ENCODE measurements around the gene ROBO1.
"Not testable (repeated sequence)": the region's sequence is repeated elsewhere in the genome, so short reads cannot be mapped to it uniquely, and the experiment has no call there.

Gene ROBO1

GRCh38 chr3:79767905-79768267 lies at the start of gene ROBO1:
TSS of gene ROBO1 (minus strand) at chr3:79767998.
- Mint-ChIP-seq H3K4me3 (no peak within 1 kb of the TSS), H3K27ac (no peak within 1 kb of the TSS), H3K36me3 (ENCODE audit: low read depth) (no peaks in the 10 kb centered on the region), H3K9me3 (no peaks in the 10 kb centered on the region), H3K4me1 (ENCODE audit: low read depth) (no peaks in the 10 kb centered on the region), H3K27me3 (peaks cover 11% of the 10 kb centered on the region)
- DNase-seq = no peak

- no peak overlapping the region for H3K4me3 Mint-ChIP-seq
- peaks cover 32% of the 10 kb centered on the region for H3K9me3 Mint-ChIP-seq
- H3K27me3 Mint-ChIP-seq = no peaks in the 10 kb centered on the region
- no peak overlapping the region for H3K27ac Mint-ChIP-seq
- DNase-seq = no peak
- no peaks in the 10 kb centered on the region for H3K4me1 Mint-ChIP-seq (ENCODE audit: low read depth)
- no peaks in the 10 kb centered on the region for H3K36me3 Mint-ChIP-seq (ENCODE audit: low read depth)
Measured at GRCh38 chr3:79817224-79817623, 49.4 kb upstream of the ROBO1 start.

GRCh38 chr3:79815478-79815877 lies 47.7 kb upstream of the ROBO1 start:
- no peak for DNase-seq
- Mint-ChIP-seq H3K9me3 (peaks cover 32% of the 10 kb centered on the region), H3K4me1 (ENCODE audit: low read depth) (no peaks in the 10 kb centered on the region), H3K4me3 (no peak overlapping the region), H3K27ac (no peak overlapping the region), H3K27me3 (no peaks in the 10 kb centered on the region), H3K36me3 (ENCODE audit: low read depth) (no peaks in the 10 kb centered on the region)

- H3K27me3 Mint-ChIP-seq = no peaks in the 10 kb centered on the region
- no peak overlapping the region for H3K4me3 Mint-ChIP-seq
- H3K9me3 Mint-ChIP-seq = peaks cover 16% of the 10 kb centered on the region
- DNase-seq = no peak
- H3K4me1 Mint-ChIP-seq (ENCODE audit: low read depth) = no peaks in the 10 kb centered on the region
- no peak overlapping the region for H3K27ac Mint-ChIP-seq
- no peaks in the 10 kb centered on the region for H3K36me3 Mint-ChIP-seq (ENCODE audit: low read depth)
Measured at GRCh38 chr3:79810581-79810980, 42.8 kb upstream of the ROBO1 start.

- no peak for DNase-seq
- Mint-ChIP-seq H3K27me3 (no peaks in the 10 kb centered on the region), H3K4me1 (ENCODE audit: low read depth) (no peaks in the 10 kb centered on the region), H3K9me3 (peaks cover 11% of the 10 kb centered on the region), H3K27ac (no peak overlapping the region), H3K4me3 (no peak overlapping the region), H3K36me3 (ENCODE audit: low read depth) (no peaks in the 10 kb centered on the region)
Measured at GRCh38 chr3:79810092-79810491, 42.3 kb upstream of the ROBO1 start.

- peaks cover 7% of the 10 kb centered on the region for H3K9me3 Mint-ChIP-seq
Measured at GRCh38 chr3:79809106-79809505, 41.3 kb upstream of the ROBO1 start.

GRCh38 chr3:79808515-79808914 lies 40.7 kb upstream of the ROBO1 start:
- no peaks in the 10 kb centered on the region for H3K36me3 Mint-ChIP-seq (ENCODE audit: low read depth)
- H3K9me3 Mint-ChIP-seq = peaks cover 5% of the 10 kb centered on the region
- DNase-seq = no peak
- no peak overlapping the region for H3K27ac Mint-ChIP-seq
- no peaks in the 10 kb centered on the region for H3K27me3 Mint-ChIP-seq
- no peak overlapping the region for H3K4me3 Mint-ChIP-seq
- H3K4me1 Mint-ChIP-seq (ENCODE audit: low read depth) = no peaks in the 10 kb centered on the region

More at GRCh38 chr3:79809106-79809505, 41.3 kb upstream of the ROBO1 start:
- no peak for DNase-seq
- Mint-ChIP-seq H3K36me3 (ENCODE audit: low read depth) (no peaks in the 10 kb centered on the region), H3K27me3 (no peaks in the 10 kb centered on the region), H3K4me3 (no peak overlapping the region), H3K4me1 (ENCODE audit: low read depth) (no peaks in the 10 kb centered on the region), H3K27ac (no peak overlapping the region)

GRCh38 chr3:79790177-79790576 lies 22.4 kb upstream of the ROBO1 start:
- H3K4me3 Mint-ChIP-seq; DNase-seq; H3K4me1 Mint-ChIP-seq (ENCODE audit: low read depth); H3K36me3 Mint-ChIP-seq (ENCODE audit: low read depth); H3K27me3 Mint-ChIP-seq; H3K27ac Mint-ChIP-seq: not testable (repeated sequence)
- peaks cover 11% of the 10 kb centered on the region for H3K9me3 Mint-ChIP-seq

- Mint-ChIP-seq H3K27ac (no peak overlapping the region), H3K4me3 (no peak overlapping the region), H3K9me3 (peaks cover 13% of the 10 kb centered on the region), H3K36me3 (ENCODE audit: low read depth) (no peaks in the 10 kb centered on the region), H3K27me3 (no peaks in the 10 kb centered on the region), H3K4me1 (ENCODE audit: low read depth) (no peaks in the 10 kb centered on the region)
- no peak for DNase-seq
Measured at GRCh38 chr3:79773291-79773690, 5.5 kb upstream of the ROBO1 start.

- no peaks in the 10 kb centered on the region for H3K4me1 Mint-ChIP-seq (ENCODE audit: low read depth)
- H3K9me3 Mint-ChIP-seq = peaks cover 4% of the 10 kb centered on the region
- no peak overlapping the region for H3K4me3 Mint-ChIP-seq
- H3K27ac Mint-ChIP-seq = no peak overlapping the region
- peaks cover 11% of the 10 kb centered on the region for H3K27me3 Mint-ChIP-seq
- DNase-seq = no peak
- H3K36me3 Mint-ChIP-seq (ENCODE audit: low read depth) = no peaks in the 10 kb centered on the region
Measured at GRCh38 chr3:79769229-79769628, 1.4 kb upstream of the ROBO1 start.

GRCh38 chr3:79767194-79767904 lies 449 bp downstream of the ROBO1 start:
- Mint-ChIP-seq H3K4me1 (ENCODE audit: low read depth) (no peaks in the 10 kb centered on the region), H3K4me3 (no peak overlapping the region), H3K27me3 (peaks cover 11% of the 10 kb centered on the region), H3K36me3 (ENCODE audit: low read depth) (no peaks in the 10 kb centered on the region), H3K9me3 (no peaks in the 10 kb centered on the region), H3K27ac (no peak overlapping the region)
- no peak for DNase-seq

GRCh38 chr3:79766496-79767193 lies 1.2 kb downstream of the ROBO1 start:
- Mint-ChIP-seq H3K9me3 (no peaks in the 10 kb centered on the region), H3K27me3 (peaks cover 11% of the 10 kb centered on the region), H3K27ac (no peak overlapping the region), H3K4me1 (ENCODE audit: low read depth) (no peaks in the 10 kb centered on the region), H3K36me3 (ENCODE audit: low read depth) (no peaks in the 10 kb centered on the region), H3K4me3 (no peak overlapping the region)
- no peak for DNase-seq

GRCh38 chr3:79765911-79766310 lies 1.9 kb downstream of the ROBO1 start:
- no peaks in the 10 kb centered on the region for H3K36me3 Mint-ChIP-seq (ENCODE audit: low read depth)
- H3K4me1 Mint-ChIP-seq (ENCODE audit: low read depth) = no peaks in the 10 kb centered on the region
- H3K27me3 Mint-ChIP-seq = peaks cover 11% of the 10 kb centered on the region
- DNase-seq = no peak
- H3K4me3 Mint-ChIP-seq = no peak overlapping the region
- H3K9me3 Mint-ChIP-seq = no peaks in the 10 kb centered on the region
- no peak overlapping the region for H3K27ac Mint-ChIP-seq

- Mint-ChIP-seq H3K9me3 (peaks cover 14% of the 10 kb centered on the region), H3K4me3 (no peak overlapping the region), H3K27ac (no peak overlapping the region), H3K27me3 (peaks cover 11% of the 10 kb centered on the region), H3K36me3 (ENCODE audit: low read depth) (no peaks in the 10 kb centered on the region), H3K4me1 (ENCODE audit: low read depth) (no peaks in the 10 kb centered on the region)
- no peak for DNase-seq
Measured at GRCh38 chr3:79761441-79761840, 6.4 kb downstream of the ROBO1 start.

GRCh38 chr3:79751703-79752102 lies 16.1 kb downstream of the ROBO1 start:
- H3K27me3 Mint-ChIP-seq = no peaks in the 10 kb centered on the region
- peaks cover 18% of the 10 kb centered on the region for H3K9me3 Mint-ChIP-seq
- no peaks in the 10 kb centered on the region for H3K4me1 Mint-ChIP-seq (ENCODE audit: low read depth)
- H3K27ac Mint-ChIP-seq = no peak overlapping the region
- DNase-seq = no peak
- H3K4me3 Mint-ChIP-seq = no peak overlapping the region
- H3K36me3 Mint-ChIP-seq (ENCODE audit: low read depth) = no peaks in the 10 kb centered on the region

All from activated T-cell treated with anti-CD3 and anti-CD28 coated beads, Interleukin-2, amount 50 U/mL, for 24 hours (primary cell).